GM12878 (cell line): ENCODE measurements around the gene HOXB3. TPM values are rescaled to one million over a fixed set of nuclear protein-coding genes. Genes with fewer than 3 reads are reported as not detected.

ENCODE experiments used
- ATAC-seq: fragments of 200-7000 bp; cut with Tn5 transposase; 3 replicates; pipeline ENCODE4 v1.9.1; 2020; ENCODE audit warnings: mild to moderate bottlenecking, moderate library complexity
- BruUV-seq: library from RNA; stranded (reverse); fragments of 400-500 nt; replicated peaks from 2 replicates; lab custom pipeline; 2021; lab: Mats Ljungman, UMichigan
- CTCF ChIA-PET: fragments of 300-600 bp; sonication (Branson Sonifier 250); formaldehyde crosslinking; extraction: SDS; loops from one replicate; lab custom pipeline; 2021; ENCODE audit warnings: inconsistent platforms; lab: Yijun Ruan, JAX
- POLR2A ChIA-PET: fragments of 350-600 bp; formaldehyde crosslinking; extraction: SDS; loops from one replicate; lab custom pipeline; 2021; ENCODE audit warnings: inconsistent platforms; lab: Charles Lee
- RAD21 ChIA-PET: fragments of 300-600 bp; sonication (Branson Sonifier 250); formaldehyde crosslinking; loops from one replicate; lab custom pipeline; 2023; ENCODE audit warnings: antibody characterized with exemption; ENCODE audit not compliant: unreplicated experiment; lab: Charles Lee
- SMC1A ChIA-PET: fragments of 300-600 bp; sonication (Branson Sonifier 250); formaldehyde crosslinking; loops from one replicate; lab custom pipeline; 2023; ENCODE audit not compliant: unreplicated experiment, uncharacterized antibody; lab: Charles Lee
- DNase-seq: peaks from one replicate; pipeline ENCODE4 v3.0.0-alpha.2; 2011; ENCODE audit warnings: low read depth, low spot score
- FAIRE-seq: peaks from 3 replicates; lab custom pipeline; 2011; peaks lifted over from hg19 to GRCh38; lab: Jason Lieb, UNC
- H2AFZ ChIP-seq: 2 replicates; pipeline ENCODE4 v1.6.0; 2011; ENCODE audit warnings: low read depth, low read length, control low read depth; ENCODE audit not compliant: control insufficient read depth
- H3K27ac ChIP-seq: 2 replicates; pipeline ENCODE4 v1.5.1; 2011; ENCODE audit warnings: control low read depth; ENCODE audit not compliant: control insufficient read depth, insufficient read depth
- H3K27me3 ChIP-seq, 2 experiments: replicated peaks in 1 of 2; 2 replicates each; pipeline versions ENCODE4 v1.6.0 to v1.6.1; 2011; ENCODE audit warnings: low read length in 1 of 2; ENCODE audit not compliant: control insufficient read depth in 2 of 2, insufficient read depth in 2 of 2
- H3K36me3 ChIP-seq, 2 experiments: 2 replicates each; pipeline ENCODE4 v1.5.1; 2011; ENCODE audit warnings: low read length in 1 of 2; ENCODE audit not compliant: control insufficient read depth in 2 of 2, insufficient read depth in 2 of 2
- H3K4me1 ChIP-seq: 2 replicates; pipeline ENCODE4 v1.6.1; 2011; ENCODE audit warnings: mild to moderate bottlenecking, low read length, moderate library complexity, mixed read lengths; ENCODE audit not compliant: control insufficient read depth, insufficient read depth
- H3K4me2 ChIP-seq: 2 replicates; pipeline ENCODE4 v1.6.0; 2011; ENCODE audit warnings: control low read depth; ENCODE audit not compliant: control insufficient read depth, insufficient read depth
- H3K4me3 ChIP-seq: fragments of 200-600 bp; sonication (generic); 2 replicates; pipeline ENCODE4 v1.5.1; 2016
- H3K79me2 ChIP-seq: 2 replicates; pipeline ENCODE4 v1.6.0; 2011; ENCODE audit warnings: low read length; ENCODE audit not compliant: control insufficient read depth, insufficient read depth
- H3K9ac ChIP-seq: 2 replicates; pipeline ENCODE4 v1.8.0; 2011; ENCODE audit warnings: low read length, control low read depth, mixed read lengths; ENCODE audit not compliant: control insufficient read depth, insufficient read depth
- H3K9me3 ChIP-seq: replicated peaks from 3 replicates; pipeline ENCODE4 v1.5.1; 2011; ENCODE audit warnings: mild to moderate bottlenecking, low read length; ENCODE audit not compliant: control insufficient read depth, insufficient read depth
- H4K20me1 ChIP-seq: 2 replicates; pipeline ENCODE4 v1.6.0; 2011; ENCODE audit not compliant: control insufficient read depth, insufficient read depth
- ASH2L ChIP-seq: fragments of 300-600, 200-600 bp; sonication (generic); IDR thresholded peaks from 2 replicates; pipeline ENCODE4 v1.6.1; 2017; ENCODE audit warnings: low read depth, mild to moderate bottlenecking, borderline replicate concordance
- BACH1 ChIP-seq: fragments of 450-650 bp; IDR thresholded peaks from 2 replicates; pipeline ENCODE4 v1.6.1; 2017; ENCODE audit warnings: mild to moderate bottlenecking, borderline replicate concordance
- HDAC2 ChIP-seq: fragments of 200-600 bp; sonication (generic); IDR thresholded peaks from 2 replicates; pipeline ENCODE4 v1.6.1; 2017
- MEF2B ChIP-seq: fragments of 450-650 bp; IDR thresholded peaks from 2 replicates; pipeline ENCODE4 v1.6.1; 2018; ENCODE audit warnings: mild to moderate bottlenecking, moderate library complexity; ENCODE audit not compliant: partially characterized antibody, poor library complexity, severe bottlenecking
- SMAD1 ChIP-seq: fragments of 450-650 bp; IDR thresholded peaks from 2 replicates; pipeline ENCODE4 v1.6.1; 2018; ENCODE audit warnings: mild to moderate bottlenecking, low read depth; ENCODE audit not compliant: partially characterized antibody
- in situ Hi-C: fragments of 300-500 bp; cut with MboI; formaldehyde crosslinking; loops from 9 replicates; pipeline ENCODE4 v1.14.3; 2018; ENCODE audit warnings: mixed read lengths
- intact Hi-C: fragments of 100-400 bp; cut with micrococcal nuclease; formaldehyde crosslinking; loops from one replicate; pipeline ENCODE4 v1.14.2; 2022; ENCODE audit not compliant: unreplicated experiment
- polyA plus RNA-seq, 11 experiments: library from polyadenylated mRNA; depleted of rRNA in 4 of 11; unstranded in 6 of 11; stranded (reverse) in 5 of 11; fragments of >200 nt; fragmentation: Nextera tagmentation in 4 of 11; fragmentation: Illumina TruSeq in 1 of 11; extraction: Ambion mirVana in 4 of 11; extraction: Trizol in 1 of 11; gene quantifications; 1 replicate in 1 of 11; 2 replicates in 10 of 11; pipeline versions ENCODE4 v1.2.1 to v1.2.3, GENCODE V29; 2011 to 2016; ENCODE audit warnings: inconsistent platforms in 2 of 11, missing spikeins in 2 of 11, low read depth in 1 of 11
- total RNA-seq, 4 experiments: library from RNA; depleted of rRNA in 3 of 4; stranded (reverse); fragments of >200 nt in 3 of 4; fragmentation: Illumina TruSeq in 1 of 4; extraction: Trizol in 1 of 4; gene quantifications; 2 replicates each; pipeline versions ENCODE4 v1.2.1 to v1.2.3, GENCODE V29; 2013 to 2021
- TF ChIP-seq, protein P1 (sequence below): IDR thresholded peaks from 2 replicates; pipeline ENCODE4 v1.6.1; 2012; ENCODE audit warnings: mild to moderate bottlenecking, low read depth, low read length
- TF ChIP-seq, protein P2 (sequence below): fragments of 450-650 bp; formaldehyde crosslinking; IDR thresholded peaks from 2 replicates; pipeline ENCODE4 v1.4.0; 2020; ENCODE audit warnings: mild to moderate bottlenecking, moderate library complexity

HOXB3 gene
- total and polyA plus RNA-seq, 10 of the 15 experiments (the other 5 are each of a cell fraction or from before 2014, with no cell fraction given) = 0.19 to 7.7 (median 2.9) TPM

DNA sequence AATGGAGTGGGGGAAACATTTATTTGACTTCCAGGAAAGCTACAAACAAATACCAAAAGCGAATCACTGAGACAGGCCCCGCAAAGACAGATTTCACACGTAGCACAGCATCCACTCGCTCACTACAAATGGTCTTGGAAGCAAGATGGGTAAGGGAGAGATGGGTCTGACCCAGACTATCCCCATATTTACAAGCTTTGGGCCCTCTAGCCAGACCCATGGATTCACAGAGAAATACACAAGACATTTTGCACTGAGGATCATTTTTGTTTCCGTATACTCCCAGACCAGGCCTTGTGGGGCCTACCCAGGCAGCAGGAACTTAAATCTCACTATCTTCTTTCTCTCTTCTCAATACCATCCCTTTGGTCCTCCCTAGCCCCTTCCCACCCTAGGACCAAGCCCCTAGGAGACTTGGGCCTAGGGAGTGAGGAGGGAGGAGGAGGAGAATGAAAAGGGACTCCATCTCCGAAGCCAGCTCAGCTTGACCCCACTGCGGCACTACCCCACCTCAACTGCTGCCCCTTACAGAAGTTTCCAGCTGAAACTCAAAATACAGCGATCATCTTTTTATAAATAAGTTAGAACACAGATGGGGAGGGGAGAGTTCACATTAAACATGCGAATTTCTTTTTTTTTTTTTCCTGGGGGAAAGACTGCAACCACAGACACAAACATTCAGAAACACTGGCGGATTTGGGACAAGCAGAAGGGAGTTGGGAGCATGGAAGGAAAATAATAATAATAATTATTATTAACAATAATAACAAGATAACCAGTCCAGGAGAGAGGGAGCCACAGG is 1.4 kb upstream of the HOXB3 start (continued):
- TF ChIP-seq, protein P1, sequence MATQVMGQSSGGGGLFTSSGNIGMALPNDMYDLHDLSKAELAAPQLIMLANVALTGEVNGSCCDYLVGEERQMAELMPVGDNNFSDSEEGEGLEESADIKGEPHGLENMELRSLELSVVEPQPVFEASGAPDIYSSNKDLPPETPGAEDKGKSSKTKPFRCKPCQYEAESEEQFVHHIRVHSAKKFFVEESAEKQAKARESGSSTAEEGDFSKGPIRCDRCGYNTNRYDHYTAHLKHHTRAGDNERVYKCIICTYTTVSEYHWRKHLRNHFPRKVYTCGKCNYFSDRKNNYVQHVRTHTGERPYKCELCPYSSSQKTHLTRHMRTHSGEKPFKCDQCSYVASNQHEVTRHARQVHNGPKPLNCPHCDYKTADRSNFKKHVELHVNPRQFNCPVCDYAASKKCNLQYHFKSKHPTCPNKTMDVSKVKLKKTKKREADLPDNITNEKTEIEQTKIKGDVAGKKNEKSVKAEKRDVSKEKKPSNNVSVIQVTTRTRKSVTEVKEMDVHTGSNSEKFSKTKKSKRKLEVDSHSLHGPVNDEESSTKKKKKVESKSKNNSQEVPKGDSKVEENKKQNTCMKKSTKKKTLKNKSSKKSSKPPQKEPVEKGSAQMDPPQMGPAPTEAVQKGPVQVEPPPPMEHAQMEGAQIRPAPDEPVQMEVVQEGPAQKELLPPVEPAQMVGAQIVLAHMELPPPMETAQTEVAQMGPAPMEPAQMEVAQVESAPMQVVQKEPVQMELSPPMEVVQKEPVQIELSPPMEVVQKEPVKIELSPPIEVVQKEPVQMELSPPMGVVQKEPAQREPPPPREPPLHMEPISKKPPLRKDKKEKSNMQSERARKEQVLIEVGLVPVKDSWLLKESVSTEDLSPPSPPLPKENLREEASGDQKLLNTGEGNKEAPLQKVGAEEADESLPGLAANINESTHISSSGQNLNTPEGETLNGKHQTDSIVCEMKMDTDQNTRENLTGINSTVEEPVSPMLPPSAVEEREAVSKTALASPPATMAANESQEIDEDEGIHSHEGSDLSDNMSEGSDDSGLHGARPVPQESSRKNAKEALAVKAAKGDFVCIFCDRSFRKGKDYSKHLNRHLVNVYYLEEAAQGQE = no peak
- TF ChIP-seq ASH2L (no peak), MEF2B (no peak), BACH1 (no peak)

DNA sequence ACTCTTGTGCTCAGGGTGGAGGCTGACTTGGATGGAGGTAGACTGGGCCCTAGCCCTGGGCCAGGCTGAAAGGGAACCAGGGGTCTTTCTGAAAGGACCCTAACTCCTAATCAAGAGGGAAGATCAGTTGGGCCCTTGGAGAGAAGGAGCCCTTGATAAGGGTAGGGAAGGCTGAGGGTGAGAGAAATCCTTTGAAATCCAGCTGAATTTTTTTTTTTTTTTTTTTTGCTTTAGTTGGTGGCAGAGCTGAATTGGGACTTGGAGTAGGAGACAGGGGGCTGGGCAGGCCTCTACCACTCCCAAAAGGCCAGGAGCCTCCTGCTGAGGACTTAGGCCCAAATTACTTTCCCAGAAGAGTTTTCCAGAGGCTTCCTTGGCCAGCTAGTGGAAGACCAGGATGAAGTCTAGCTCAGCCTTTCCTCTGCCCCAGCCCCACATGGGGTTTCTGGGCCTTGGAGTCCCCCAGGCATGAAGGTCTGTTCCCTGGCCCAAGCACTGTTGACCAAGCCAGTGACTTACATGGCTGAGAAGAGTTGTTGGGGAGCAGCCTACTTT is 643 bp upstream of the HOXB3 start:
- ChIA-PET CTCF (interaction anchor here (0.8 to 4.8 kb wide), 4 partner anchors 11 to 328 kb away, joined by 3 to 113 read pairs (median 26); no protein-coding TSS in a partner anchor), POLR2A (no interaction called here), SMC1A (interaction anchor here (1.0 kb wide), 1 partner anchor 256 kb away, joined by 3 read pairs; no protein-coding TSS in a partner anchor), RAD21 (interaction anchor here (1.0 to 3.4 kb wide), 4 partner anchors 99 to 257 kb away, joined by 3 to 21 read pairs (median 4); no protein-coding TSS in a partner anchor)
- in situ Hi-C loops (no loop called here), intact Hi-C loops (no loop called here)
- TF ChIP-seq SMAD1 (no peak), HDAC2 (no peak)
- TF ChIP-seq, protein P2, sequence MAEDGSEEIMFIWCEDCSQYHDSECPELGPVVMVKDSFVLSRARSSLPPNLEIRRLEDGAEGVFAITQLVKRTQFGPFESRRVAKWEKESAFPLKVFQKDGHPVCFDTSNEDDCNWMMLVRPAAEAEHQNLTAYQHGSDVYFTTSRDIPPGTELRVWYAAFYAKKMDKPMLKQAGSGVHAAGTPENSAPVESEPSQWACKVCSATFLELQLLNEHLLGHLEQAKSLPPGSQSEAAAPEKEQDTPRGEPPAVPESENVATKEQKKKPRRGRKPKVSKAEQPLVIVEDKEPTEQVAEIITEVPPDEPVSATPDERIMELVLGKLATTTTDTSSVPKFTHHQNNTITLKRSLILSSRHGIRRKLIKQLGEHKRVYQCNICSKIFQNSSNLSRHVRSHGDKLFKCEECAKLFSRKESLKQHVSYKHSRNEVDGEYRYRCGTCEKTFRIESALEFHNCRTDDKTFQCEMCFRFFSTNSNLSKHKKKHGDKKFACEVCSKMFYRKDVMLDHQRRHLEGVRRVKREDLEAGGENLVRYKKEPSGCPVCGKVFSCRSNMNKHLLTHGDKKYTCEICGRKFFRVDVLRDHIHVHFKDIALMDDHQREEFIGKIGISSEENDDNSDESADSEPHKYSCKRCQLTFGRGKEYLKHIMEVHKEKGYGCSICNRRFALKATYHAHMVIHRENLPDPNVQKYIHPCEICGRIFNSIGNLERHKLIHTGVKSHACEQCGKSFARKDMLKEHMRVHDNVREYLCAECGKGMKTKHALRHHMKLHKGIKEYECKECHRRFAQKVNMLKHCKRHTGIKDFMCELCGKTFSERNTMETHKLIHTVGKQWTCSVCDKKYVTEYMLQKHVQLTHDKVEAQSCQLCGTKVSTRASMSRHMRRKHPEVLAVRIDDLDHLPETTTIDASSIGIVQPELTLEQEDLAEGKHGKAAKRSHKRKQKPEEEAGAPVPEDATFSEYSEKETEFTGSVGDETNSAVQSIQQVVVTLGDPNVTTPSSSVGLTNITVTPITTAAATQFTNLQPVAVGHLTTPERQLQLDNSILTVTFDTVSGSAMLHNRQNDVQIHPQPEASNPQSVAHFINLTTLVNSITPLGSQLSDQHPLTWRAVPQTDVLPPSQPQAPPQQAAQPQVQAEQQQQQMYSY = no peak
- H3K79me2 ChIP-seq = no peaks in the 10 kb centered on the region
- H4K20me1 ChIP-seq = no peaks in the 10 kb centered on the region
- H3K4me2 ChIP-seq = no peak overlapping the region
- BruUV-seq = no TSS peak
- no peaks in the 10 kb centered on the region for H3K36me3 ChIP-seq
- ATAC-seq (no peak), FAIRE-seq (no peak), DNase-seq (no peak)
- no peaks in the 10 kb centered on the region for H3K4me1 ChIP-seq
- no peaks in the 10 kb centered on the region for H3K9me3 ChIP-seq
- H3K4me3 ChIP-seq = no peak overlapping the region
- H2AFZ ChIP-seq = no peak overlapping the region
- H3K27ac ChIP-seq = no peak overlapping the region
- peaks cover 0 to 8% of the 10 kb centered on the region in 2 experiments; a peak in 3 of 4 replicates for H3K27me3 ChIP-seq
- no peak overlapping the region for H3K9ac ChIP-seq
